HCT116 (cell line): ENCODE results near the gene SHANK1. TPM values are rescaled to one million over a fixed set of nuclear protein-coding genes. Genes with fewer than 3 reads are reported as not detected.

Source experiments
- ATAC-seq: fragments of 200-7000 bp; cut with Tn5 transposase; 2 replicates; pipeline ENCODE4 v1.9.1; 2020; ENCODE audit warnings: mild to moderate bottlenecking, moderate library complexity
- BruUV-seq: library from RNA; stranded (reverse); fragments of 400-500 nt; replicated peaks from 2 replicates; lab custom pipeline; 2021; lab: Mats Ljungman, UMichigan
- CTCF ChIA-PET: fragments of 300-600 bp; sonication (Branson Sonifier 250); formaldehyde crosslinking; loops from one replicate; lab custom pipeline; 2021; ENCODE audit warnings: antibody characterized with exemption; lab: Charles Lee
- POLR2A ChIA-PET: fragments of 300-600, 350-600 bp; sonication (Branson Sonifier 250); formaldehyde crosslinking; loops from one replicate; lab custom pipeline; 2021; ENCODE audit warnings: antibody characterized with exemption; lab: Charles Lee
- RAD21 ChIA-PET, 2 experiments: fragments of 300-600 bp; sonication (Branson Sonifier 250); formaldehyde crosslinking; loops; one replicate each; lab custom pipeline; 2023; ENCODE audit warnings: low total read pairs in 2 of 2; ENCODE audit not compliant: uncharacterized antibody in 2 of 2, unreplicated experiment in 2 of 2, low non-redundant PET in 1 of 2; lab: Charles Lee
- DNase-seq: peaks from one replicate; pipeline ENCODE4 v3.0.0-alpha.2; 2010; ENCODE audit warnings: low read depth, low spot score
- H2AFZ ChIP-seq: fragments of 200-600 bp; shearing (Covaris generic), sonication (generic); 2 replicates; pipeline ENCODE4 v1.6.1; 2017; ENCODE audit warnings: low read depth, mixed run types, mixed read lengths, antibody characterized with exemption, low read length; ENCODE audit not compliant: poor library complexity, severe bottlenecking
- H3K27ac ChIP-seq: 2 replicates; pipeline ENCODE4 v1.5.1; 2012; ENCODE audit warnings: low read depth, low read length
- H3K27me3 ChIP-seq: fragments of 200-600 bp; sonication (generic); 2 replicates; pipeline ENCODE4 v1.6.1; 2016; ENCODE audit warnings: mixed run types, low read length, mixed read lengths; ENCODE audit not compliant: insufficient read depth
- H3K36me3 ChIP-seq, 2 experiments: fragments of 200-500 bp in 1 of 2; fragments of 200-600 bp in 1 of 2; sonication (Bioruptor generic) in 1 of 2; sonication (generic) in 1 of 2; 2 replicates each; pipeline versions ENCODE4 v1.5.1 to v1.6.1; 2014 to 2016; ENCODE audit warnings: low read length in 2 of 2, inconsistent platforms in 1 of 2, mixed read lengths in 1 of 2, mixed run types in 1 of 2; ENCODE audit not compliant: insufficient read depth in 2 of 2, control insufficient read depth in 1 of 2
- H3K4me1 ChIP-seq, 2 experiments: fragments of 200-600 bp in 1 of 2; sonication (generic) in 1 of 2; 2 replicates each; pipeline versions ENCODE4 v1.5.1 to v1.6.1; 2012 to 2017; ENCODE audit warnings: low read length in 2 of 2, inconsistent platforms in 1 of 2, mild to moderate bottlenecking in 1 of 2, mixed read lengths in 1 of 2, mixed run types in 1 of 2, moderate library complexity in 1 of 2; ENCODE audit not compliant: insufficient read depth in 2 of 2, control insufficient read depth in 1 of 2
- H3K4me2 ChIP-seq: fragments of 200-600 bp; sonication (generic); 2 replicates; pipeline ENCODE4 v1.6.1; 2017; ENCODE audit warnings: mixed run types, low read length, mixed read lengths
- H3K4me3 ChIP-seq, 2 experiments: fragments of 200-600 bp in 1 of 2; sonication (generic) in 1 of 2; replicated peaks in 1 of 2; 2 replicates each; pipeline ENCODE4 v1.5.1; 2011 to 2016; ENCODE audit warnings: low read length in 2 of 2, control low read depth in 1 of 2, low read depth in 1 of 2, mild to moderate bottlenecking in 1 of 2, mixed read lengths in 1 of 2, mixed run types in 1 of 2
- H3K79me2 ChIP-seq: fragments of 200-600 bp; sonication (generic); 2 replicates; pipeline ENCODE4 v1.6.1; 2017; ENCODE audit warnings: mild to moderate bottlenecking, mixed run types, low read length, moderate library complexity, mixed read lengths; ENCODE audit not compliant: insufficient read depth
- H3K9ac ChIP-seq: fragments of 200-600 bp; sonication (generic); 2 replicates; pipeline ENCODE4 v1.6.1; 2016; ENCODE audit warnings: low read length, mixed read lengths
- H3K9me2 ChIP-seq: fragments of 200-600 bp; sonication (generic), shearing (Covaris generic); 2 replicates; pipeline ENCODE4 v1.6.1; 2017; ENCODE audit warnings: mixed run types, mild to moderate bottlenecking, moderate library complexity; ENCODE audit not compliant: insufficient read depth
- H3K9me3 ChIP-seq, 2 experiments: fragments of 200-500 bp in 1 of 2; fragments of 200-600 bp in 1 of 2; sonication (Bioruptor generic) in 1 of 2; sonication (generic) in 1 of 2; 2 replicates each; pipeline ENCODE4 v1.6.1; 2014 to 2017; ENCODE audit warnings: low read length in 2 of 2, mixed read lengths in 2 of 2, inconsistent platforms in 1 of 2, low read depth in 1 of 2, mild to moderate bottlenecking in 1 of 2, mixed run types in 1 of 2, moderate library complexity in 1 of 2; ENCODE audit not compliant: control insufficient read depth in 1 of 2, insufficient read depth in 1 of 2
- H4K20me1 ChIP-seq: fragments of 200-600 bp; sonication (generic), shearing (Covaris generic); 2 replicates; pipeline ENCODE4 v1.6.1; 2017; ENCODE audit warnings: mixed run types, mild to moderate bottlenecking, moderate library complexity; ENCODE audit not compliant: insufficient read depth
- ATF3 ChIP-seq: IDR thresholded peaks from 2 replicates; pipeline ENCODE4 v1.6.1; 2012
- CEBPB ChIP-seq: IDR thresholded peaks from 2 replicates; pipeline ENCODE4 v1.6.1; 2012; ENCODE audit warnings: low read depth
- EGR1 ChIP-seq: IDR thresholded peaks from 2 replicates; pipeline ENCODE4 v1.6.1; 2012; ENCODE audit warnings: low read depth
- ELF1 ChIP-seq: IDR thresholded peaks from 2 replicates; pipeline ENCODE4 v1.6.1; 2012; ENCODE audit warnings: low read depth, borderline replicate concordance
- EZH2 ChIP-seq: fragments of 200-600 bp; sonication (generic); IDR thresholded peaks from 2 replicates; pipeline ENCODE4 v1.6.1; 2017; ENCODE audit warnings: antibody characterized with exemption, mixed run types
- EZH2phosphoT487 ChIP-seq: fragments of 200-600 bp; IDR thresholded peaks from 2 replicates; pipeline ENCODE4 v1.6.1; 2018; ENCODE audit warnings: antibody characterized with exemption, borderline replicate concordance
- JUND ChIP-seq: IDR thresholded peaks from 2 replicates; pipeline ENCODE4 v1.6.1; 2012
- MAX ChIP-seq: IDR thresholded peaks from 2 replicates; pipeline ENCODE4 v1.6.1; 2012
- POLR2AphosphoS5 ChIP-seq: IDR thresholded peaks from 2 replicates; pipeline ENCODE4 v1.6.1; 2011; ENCODE audit warnings: mild to moderate bottlenecking, low read depth, low read length, moderate library complexity
- SIN3A ChIP-seq: IDR thresholded peaks from 2 replicates; pipeline ENCODE4 v1.6.1; 2012; ENCODE audit warnings: low read depth
- SP1 ChIP-seq: IDR thresholded peaks from 2 replicates; pipeline ENCODE4 v1.6.1; 2012; ENCODE audit warnings: low read depth
- YY1 ChIP-seq: IDR thresholded peaks from 2 replicates; pipeline ENCODE4 v1.6.1; 2011; ENCODE audit warnings: low read length, low read depth, moderate library complexity, mild to moderate bottlenecking; ENCODE audit not compliant: insufficient replicate concordance; ENCODE audit errors: extremely low read depth
- ZFX ChIP-seq: fragments of 450-650 bp; IDR thresholded peaks from 2 replicates; pipeline ENCODE4 v1.6.1; 2017
- ZNF274 ChIP-seq: fragments of 200-500 bp; sonication (Bioruptor generic); IDR thresholded peaks from 2 replicates; pipeline ENCODE4 v1.6.1; 2014; ENCODE audit warnings: mild to moderate bottlenecking, low read depth, low read length, inconsistent platforms
- intact Hi-C: fragments of 100-400 bp; cut with micrococcal nuclease; formaldehyde crosslinking; loops from 2 replicates; pipeline ENCODE4 v1.10.0; 2022
- total RNA-seq: library from RNA; stranded (reverse); gene quantifications from one replicate; pipeline ENCODE4 v1.2.1, GENCODE V29; 2021; ENCODE audit not compliant: unreplicated experiment
- TF ChIP-seq, protein P1 (sequence below): IDR thresholded peaks from 2 replicates; pipeline ENCODE4 v1.6.1; 2011; ENCODE audit warnings: mild to moderate bottlenecking, low read length, moderate library complexity; ENCODE audit not compliant: insufficient replicate concordance; ENCODE audit errors: extremely low read depth

SHANK1 gene
- total RNA-seq, 1 experiment from 2014 or later, result 3.0 TPM

DNA sequence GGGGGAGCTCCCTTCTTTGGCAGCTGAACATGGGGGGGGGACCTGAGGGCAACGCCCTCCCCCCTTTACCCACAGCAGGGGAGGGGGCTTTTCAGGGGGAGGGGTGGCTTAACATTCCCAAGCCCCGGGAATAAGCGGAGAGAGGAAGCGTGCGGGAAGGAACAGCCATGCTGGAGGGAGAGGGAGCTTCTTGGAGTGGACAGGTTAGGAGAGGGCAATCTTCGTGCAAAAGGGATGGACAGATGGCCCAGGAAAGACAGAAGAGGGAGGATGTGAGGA, 59.6 kb downstream of the SHANK1 start:
- no peaks in the 10 kb centered on the region for H3K9me3 ChIP-seq
- ATAC-seq, result no peak

More for the DNA sequence above, 59.6 kb downstream of the SHANK1 start:
- Histone ChIP-seq H3K27ac (no peak overlapping the region), H3K4me3 (no peak overlapping the region), H3K9me2 (no peaks in the 10 kb centered on the region), H3K9ac (no peak overlapping the region), H3K4me2 (no peak overlapping the region), H3K27me3 (no peaks in the 10 kb centered on the region), H3K4me1 (peaks cover 0 to 22% of the 10 kb centered on the region in 2 experiments; a peak in 3 of 4 replicates), H3K36me3 (no peaks in the 10 kb centered on the region), H4K20me1 (no peaks in the 10 kb centered on the region), H2AFZ (no peak overlapping the region), H3K79me2 (no peaks in the 10 kb centered on the region)
- CTCF ChIA-PET, result no interaction called here
- no peak for DNase-seq
- intact Hi-C loops, result no loop called here
- TF ChIP-seq ZNF274 (no peak), MAX (no peak), POLR2AphosphoS5 (no peak), EGR1 (no peak), EZH2phosphoT487 (no peak), ELF1 (no peak), EZH2 (no peak), ATF3 (no peak), ZFX (no peak), SP1 (no peak), CEBPB (no peak), YY1 (no peak), SIN3A (no peak), JUND (no peak)
- TF ChIP-seq, protein P1, sequence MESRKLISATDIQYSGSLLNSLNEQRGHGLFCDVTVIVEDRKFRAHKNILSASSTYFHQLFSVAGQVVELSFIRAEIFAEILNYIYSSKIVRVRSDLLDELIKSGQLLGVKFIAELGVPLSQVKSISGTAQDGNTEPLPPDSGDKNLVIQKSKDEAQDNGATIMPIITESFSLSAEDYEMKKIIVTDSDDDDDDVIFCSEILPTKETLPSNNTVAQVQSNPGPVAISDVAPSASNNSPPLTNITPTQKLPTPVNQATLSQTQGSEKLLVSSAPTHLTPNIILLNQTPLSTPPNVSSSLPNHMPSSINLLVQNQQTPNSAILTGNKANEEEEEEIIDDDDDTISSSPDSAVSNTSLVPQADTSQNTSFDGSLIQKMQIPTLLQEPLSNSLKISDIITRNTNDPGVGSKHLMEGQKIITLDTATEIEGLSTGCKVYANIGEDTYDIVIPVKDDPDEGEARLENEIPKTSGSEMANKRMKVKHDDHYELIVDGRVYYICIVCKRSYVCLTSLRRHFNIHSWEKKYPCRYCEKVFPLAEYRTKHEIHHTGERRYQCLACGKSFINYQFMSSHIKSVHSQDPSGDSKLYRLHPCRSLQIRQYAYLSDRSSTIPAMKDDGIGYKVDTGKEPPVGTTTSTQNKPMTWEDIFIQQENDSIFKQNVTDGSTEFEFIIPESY, result no peak
- POLR2A ChIA-PET, result no interaction called here
- BruUV-seq, result no TSS peak
- RAD21 ChIA-PET, result no interaction called here
